ENCODE data around the gene DNAJC17. TPM values are rescaled to one million over a fixed set of nuclear protein-coding genes. Genes with fewer than 3 reads are reported as not detected.
A peak's percentile ranks its signal among the peaks of the same experiment; 100 is the strongest.

Gene DNAJC17
- total RNA-seq, 1 experiment from 2014 or later: 36.1 TPM

DNA sequence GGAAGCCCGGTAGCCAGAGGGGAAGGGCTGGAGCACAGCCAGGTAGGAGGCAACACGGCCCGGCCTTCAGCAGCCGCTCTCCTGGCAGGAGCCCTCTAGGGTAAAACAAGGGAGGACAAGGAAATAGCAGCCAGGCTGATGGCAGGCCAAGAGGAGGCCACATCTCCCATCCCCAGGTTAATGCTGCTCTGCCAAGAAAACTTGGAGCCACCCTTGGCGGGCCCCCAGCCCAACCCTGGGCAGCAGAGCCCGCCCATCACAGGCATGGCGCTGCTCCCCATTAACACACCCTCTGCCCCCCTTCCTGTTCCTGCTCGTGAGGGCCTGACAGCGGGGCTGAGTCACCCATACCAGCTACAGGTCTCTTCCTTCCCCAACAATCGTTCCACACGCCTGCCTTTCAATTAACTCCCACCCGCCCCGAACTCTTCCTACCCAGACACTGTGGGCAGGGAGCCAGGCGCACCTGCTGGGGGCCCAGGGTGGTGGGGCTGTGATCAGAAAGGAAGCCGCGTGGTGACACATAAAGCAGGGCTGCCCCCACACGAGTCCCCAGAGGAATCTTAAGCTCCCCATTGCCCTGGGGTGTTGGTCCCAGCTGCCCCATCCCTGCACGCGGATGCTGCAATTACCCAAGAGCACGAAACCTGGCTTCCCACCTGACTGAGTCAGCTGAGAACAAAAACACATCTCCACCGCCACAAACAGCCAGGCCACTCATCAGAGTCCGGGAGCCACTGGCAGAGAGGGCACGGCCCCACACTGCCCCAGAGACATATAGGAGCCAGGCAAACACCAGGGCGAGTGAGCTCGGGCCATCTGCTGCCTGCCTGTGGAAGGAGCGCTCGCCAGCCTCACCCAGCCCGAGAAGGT lies 37.8 kb downstream of the DNAJC17 start, which contains the start of gene C15orf62 (continued):
- TF ChIP-seq, protein P1, sequence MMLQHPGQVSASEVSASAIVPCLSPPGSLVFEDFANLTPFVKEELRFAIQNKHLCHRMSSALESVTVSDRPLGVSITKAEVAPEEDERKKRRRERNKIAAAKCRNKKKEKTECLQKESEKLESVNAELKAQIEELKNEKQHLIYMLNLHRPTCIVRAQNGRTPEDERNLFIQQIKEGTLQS (IDR thresholded peaks at IDR 0.05): no peak
- TF ChIP-seq JUND (IDR thresholded peaks at IDR 0.05) (no peak), CBX3 (IDR thresholded peaks at IDR 0.05; ENCODE audit: low read depth) (no peak)
- TF ChIP-seq, protein P2, sequence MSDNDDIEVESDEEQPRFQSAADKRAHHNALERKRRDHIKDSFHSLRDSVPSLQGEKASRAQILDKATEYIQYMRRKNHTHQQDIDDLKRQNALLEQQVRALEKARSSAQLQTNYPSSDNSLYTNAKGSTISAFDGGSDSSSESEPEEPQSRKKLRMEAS (IDR thresholded peaks at IDR 0.05): no peak

DNA sequence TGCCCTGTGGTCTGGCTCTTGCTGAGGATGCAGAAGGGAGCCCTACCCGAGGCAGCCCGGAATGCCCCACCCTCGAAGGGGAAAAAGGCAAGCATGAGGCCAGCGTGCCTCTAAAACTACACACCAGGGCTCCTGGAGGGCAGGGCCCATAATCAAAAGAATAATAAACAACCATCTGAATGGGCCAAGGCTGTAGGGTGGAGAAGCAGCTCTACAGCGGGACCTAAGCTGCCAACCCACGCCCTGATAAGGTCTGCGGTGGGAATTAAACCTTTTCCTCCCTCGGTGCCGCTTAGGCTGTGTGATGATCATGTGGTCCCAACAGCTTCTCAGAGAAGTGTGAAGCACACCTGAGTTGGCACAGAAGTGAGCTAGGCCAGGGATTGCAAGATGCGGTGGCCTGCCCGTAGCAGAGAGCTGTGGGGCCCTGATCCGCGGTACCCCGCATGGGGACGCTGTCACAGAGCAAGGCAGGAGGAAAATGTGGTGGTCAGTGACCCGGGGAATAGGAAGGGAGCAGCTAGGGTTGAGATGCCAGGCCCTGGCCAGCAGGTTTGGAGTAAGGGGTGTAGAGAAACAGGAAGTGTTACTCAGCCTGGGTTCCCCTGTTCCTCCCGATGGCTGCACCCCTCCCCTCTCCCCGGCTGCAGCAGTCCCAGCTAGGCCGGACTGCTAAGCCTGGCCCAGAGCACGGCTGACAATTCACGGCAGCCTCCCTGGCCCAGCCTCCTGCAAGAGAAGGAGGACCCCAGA lies 38.6 kb downstream of the DNAJC17 start:
- ChIA-PET POLR2A (no interaction called here), CTCF (interaction anchor here (1.2 kb wide), 1 partner anchor 123 kb away, joined by 3 read pairs; no protein-coding TSS in a partner anchor), RAD21 (ENCODE audit: low non-redundant PET in 1 of 2, low total read pairs in 2 of 2, uncharacterized antibody in 2 of 2, unreplicated experiment in 2 of 2) (no interaction called here)
- no peaks in the 10 kb centered on the region for H3K9me2 ChIP-seq (ENCODE audit: insufficient read depth)
- no peaks in the 10 kb centered on the region for H3K27me3 ChIP-seq (ENCODE audit: insufficient read depth, low read length)
- peak overlapping the region; percentile 35; the same call in 1 of the 2 replicates for H3K9ac ChIP-seq (ENCODE audit: low read length)
- no peaks in the 10 kb centered on the region for H3K9me3 ChIP-seq (ENCODE audit: control insufficient read depth in 1 of 2, insufficient read depth in 1 of 2, low read depth in 1 of 2, low read length in 2 of 2)
- no peak for ATAC-seq
- H3K79me2 ChIP-seq (ENCODE audit: insufficient read depth, low read length): no peaks in the 10 kb centered on the region
- H3K4me1 ChIP-seq (ENCODE audit: control insufficient read depth in 1 of 2, insufficient read depth in 2 of 2, low read length in 2 of 2): peaks cover 20 to 62% of the 10 kb centered on the region in 2 experiments
- TF ChIP-seq FOSL1 (IDR thresholded peaks at IDR 0.05; ENCODE audit: low read depth) (no peak), TCF7L2 (IDR thresholded peaks at IDR 0.05; ENCODE audit: borderline replicate concordance, extremely low read depth, insufficient read depth, insufficient read length) (no peak), ELF1 (IDR thresholded peaks at IDR 0.05; ENCODE audit: borderline replicate concordance, low read depth) (no peak), YY1 (IDR thresholded peaks at IDR 0.05; ENCODE audit: extremely low read depth, insufficient replicate concordance, low read depth, low read length) (no peak), RAD21 (IDR thresholded peaks at IDR 0.05; ENCODE audit: low read depth) (no peak), POLR2AphosphoS5 (IDR thresholded peaks at IDR 0.05; ENCODE audit: low read depth, low read length) (no peak), ZFX (IDR thresholded peaks at IDR 0.05) (no peak), ZNF274 (IDR thresholded peaks at IDR 0.05; ENCODE audit: low read depth, low read length) (no peak), SRF (IDR thresholded peaks at IDR 0.05; ENCODE audit: low read depth) (no peak)
- TF ChIP-seq, protein P2 (IDR thresholded peaks at IDR 0.05): no peak
- TF ChIP-seq, protein P1 (IDR thresholded peaks at IDR 0.05): no peak
- TF ChIP-seq, protein P3, sequence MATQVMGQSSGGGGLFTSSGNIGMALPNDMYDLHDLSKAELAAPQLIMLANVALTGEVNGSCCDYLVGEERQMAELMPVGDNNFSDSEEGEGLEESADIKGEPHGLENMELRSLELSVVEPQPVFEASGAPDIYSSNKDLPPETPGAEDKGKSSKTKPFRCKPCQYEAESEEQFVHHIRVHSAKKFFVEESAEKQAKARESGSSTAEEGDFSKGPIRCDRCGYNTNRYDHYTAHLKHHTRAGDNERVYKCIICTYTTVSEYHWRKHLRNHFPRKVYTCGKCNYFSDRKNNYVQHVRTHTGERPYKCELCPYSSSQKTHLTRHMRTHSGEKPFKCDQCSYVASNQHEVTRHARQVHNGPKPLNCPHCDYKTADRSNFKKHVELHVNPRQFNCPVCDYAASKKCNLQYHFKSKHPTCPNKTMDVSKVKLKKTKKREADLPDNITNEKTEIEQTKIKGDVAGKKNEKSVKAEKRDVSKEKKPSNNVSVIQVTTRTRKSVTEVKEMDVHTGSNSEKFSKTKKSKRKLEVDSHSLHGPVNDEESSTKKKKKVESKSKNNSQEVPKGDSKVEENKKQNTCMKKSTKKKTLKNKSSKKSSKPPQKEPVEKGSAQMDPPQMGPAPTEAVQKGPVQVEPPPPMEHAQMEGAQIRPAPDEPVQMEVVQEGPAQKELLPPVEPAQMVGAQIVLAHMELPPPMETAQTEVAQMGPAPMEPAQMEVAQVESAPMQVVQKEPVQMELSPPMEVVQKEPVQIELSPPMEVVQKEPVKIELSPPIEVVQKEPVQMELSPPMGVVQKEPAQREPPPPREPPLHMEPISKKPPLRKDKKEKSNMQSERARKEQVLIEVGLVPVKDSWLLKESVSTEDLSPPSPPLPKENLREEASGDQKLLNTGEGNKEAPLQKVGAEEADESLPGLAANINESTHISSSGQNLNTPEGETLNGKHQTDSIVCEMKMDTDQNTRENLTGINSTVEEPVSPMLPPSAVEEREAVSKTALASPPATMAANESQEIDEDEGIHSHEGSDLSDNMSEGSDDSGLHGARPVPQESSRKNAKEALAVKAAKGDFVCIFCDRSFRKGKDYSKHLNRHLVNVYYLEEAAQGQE (IDR thresholded peaks at IDR 0.05; ENCODE audit: low read depth): no peak
- TF ChIP-seq, protein P4, sequence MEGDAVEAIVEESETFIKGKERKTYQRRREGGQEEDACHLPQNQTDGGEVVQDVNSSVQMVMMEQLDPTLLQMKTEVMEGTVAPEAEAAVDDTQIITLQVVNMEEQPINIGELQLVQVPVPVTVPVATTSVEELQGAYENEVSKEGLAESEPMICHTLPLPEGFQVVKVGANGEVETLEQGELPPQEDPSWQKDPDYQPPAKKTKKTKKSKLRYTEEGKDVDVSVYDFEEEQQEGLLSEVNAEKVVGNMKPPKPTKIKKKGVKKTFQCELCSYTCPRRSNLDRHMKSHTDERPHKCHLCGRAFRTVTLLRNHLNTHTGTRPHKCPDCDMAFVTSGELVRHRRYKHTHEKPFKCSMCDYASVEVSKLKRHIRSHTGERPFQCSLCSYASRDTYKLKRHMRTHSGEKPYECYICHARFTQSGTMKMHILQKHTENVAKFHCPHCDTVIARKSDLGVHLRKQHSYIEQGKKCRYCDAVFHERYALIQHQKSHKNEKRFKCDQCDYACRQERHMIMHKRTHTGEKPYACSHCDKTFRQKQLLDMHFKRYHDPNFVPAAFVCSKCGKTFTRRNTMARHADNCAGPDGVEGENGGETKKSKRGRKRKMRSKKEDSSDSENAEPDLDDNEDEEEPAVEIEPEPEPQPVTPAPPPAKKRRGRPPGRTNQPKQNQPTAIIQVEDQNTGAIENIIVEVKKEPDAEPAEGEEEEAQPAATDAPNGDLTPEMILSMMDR (IDR thresholded peaks at IDR 0.05 in 2 of 3, conservative IDR thresholded peaks at IDR 0.05 in 1 of 3; ENCODE audit: borderline replicate concordance in 1 of 3, insufficient read depth in 1 of 3, low read depth in 2 of 3, low read length in 2 of 3): no peak
- BruUV-seq (replicated peaks): no TSS peak
- no peaks in the 10 kb centered on the region for H4K20me1 ChIP-seq (ENCODE audit: insufficient read depth)
- intact Hi-C loops (cut with micrococcal nuclease): no loop called here
- peak overlapping the region; percentile 49; the same call in 1 of the 2 replicates for H3K27ac ChIP-seq (ENCODE audit: low read depth, low read length)
- no peak for DNase-seq (ENCODE audit: low read depth, low spot score)
- H3K36me3 ChIP-seq (ENCODE audit: control insufficient read depth in 1 of 2, insufficient read depth in 2 of 2, low read length in 2 of 2): no peaks in the 10 kb centered on the region; a peak in 1 of 4 replicates
- peak overlapping the region; percentile 52 for H3K4me2 ChIP-seq (ENCODE audit: low read length)
- H2AFZ ChIP-seq (ENCODE audit: low read depth, low read length, poor library complexity, severe bottlenecking): no peak overlapping the region
- no peak overlapping the region for H3K4me3 ChIP-seq (replicated peaks in 1 of 2; ENCODE audit: low read depth in 1 of 2, low read length in 2 of 2)

Data from HCT116 (cell line).